ENCODE measurements around the gene TSC22D3.

DNA sequence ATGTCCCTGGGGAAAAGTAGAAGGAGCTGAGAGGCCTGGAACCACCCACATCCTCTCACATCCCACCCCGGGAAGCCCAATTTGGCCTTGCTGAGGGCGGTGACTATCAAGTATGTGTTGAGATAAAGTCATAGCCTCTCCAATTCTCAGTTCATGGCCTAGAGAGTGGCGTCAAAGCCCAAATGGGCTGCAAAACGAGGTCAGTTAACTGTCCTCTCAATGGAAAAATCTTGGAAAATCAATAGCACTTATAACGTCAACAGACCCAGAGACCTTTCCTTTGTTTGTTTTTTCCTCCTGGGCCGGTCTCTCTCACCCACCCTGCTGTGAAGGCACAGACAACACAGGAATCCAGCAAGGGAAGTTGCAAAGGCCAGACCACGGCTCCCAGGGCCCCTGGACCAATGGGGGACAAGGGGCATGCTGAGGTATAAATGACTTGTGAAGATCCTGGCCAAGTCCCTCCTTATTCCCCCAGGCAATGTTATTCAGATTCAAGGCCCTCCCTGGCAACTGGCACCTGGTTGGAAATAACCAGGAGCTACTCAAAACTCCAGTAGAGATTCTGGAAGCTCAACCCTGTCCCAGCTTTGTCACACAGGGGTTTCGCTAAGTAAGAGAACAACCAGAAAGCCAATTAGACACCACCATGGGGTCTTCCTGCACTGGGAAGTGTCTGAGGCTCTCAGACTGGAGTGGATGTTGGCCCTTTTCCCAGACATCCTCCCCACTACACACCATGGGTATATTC lies 38.6 kb downstream of the TSC22D3 start:
- TF ChIP-seq POLR2AphosphoS5 (IDR thresholded peaks at IDR 0.05; ENCODE audit: low read depth, low read length): no peak
- TF ChIP-seq POLR2A (IDR thresholded peaks at IDR 0.05; ENCODE audit: low read depth, low read length): no peak
- TF ChIP-seq TAF1 (IDR thresholded peaks at IDR 0.05; ENCODE audit: borderline replicate concordance, low read depth, low read length): no peak
